ENCODE results near the gene AGTPBP1. TPM values are rescaled to one million over a fixed set of nuclear protein-coding genes. Genes with fewer than 3 reads are reported as not detected.

Gene AGTPBP1
- total and polyA plus RNA-seq, 9 of the 15 experiments (the other 6 are each of a cell fraction or from before 2014, with no cell fraction given) = 1.4 to 7.9 (median 4.6) TPM

- TF ChIP-seq ZNF518B (CRISPR knock-in tag; IDR thresholded peaks at IDR 0.05) (no peak), IRF9 (tag; IDR thresholded peaks at IDR 0.05) (no peak), BCOR (IDR thresholded peaks at IDR 0.05) (no peak)
Observed at GRCh38 chr9:85738509-85738908, 3.2 kb downstream of the AGTPBP1 start (continued).

- no peaks in the 10 kb centered on the region for H3K9me1 ChIP-seq (ENCODE audit: control insufficient read depth, insufficient read depth, low read length)
- DNase-seq (ENCODE audit: extremely low read depth in 1 of 4, low spot score in 3 of 4) = no peak
- no peak for ATAC-seq
- no peaks in the 10 kb centered on the region for H3K36me3 ChIP-seq (ENCODE audit: control insufficient read depth, insufficient read depth, low read length)
- no peak overlapping the region for H2AFZ ChIP-seq (ENCODE audit: low read depth, low read length)
- TF ChIP-seq SP1 (CRISPR knock-in tag; IDR thresholded peaks at IDR 0.05) (no peak), FOXJ3 (CRISPR knock-in tag; IDR thresholded peaks at IDR 0.05) (no peak), UBTF (IDR thresholded peaks at IDR 0.05; ENCODE audit: borderline replicate concordance in 1 of 2, low read depth in 2 of 2, low read length in 2 of 2) (no peak), SMAD3 (CRISPR knock-in tag; conservative IDR thresholded peaks at IDR 0.05) (no peak)
- peaks cover 6% of the 10 kb centered on the region; the same call in 2 of the 3 replicates for H3K79me2 ChIP-seq (ENCODE audit: control insufficient read depth, insufficient read depth, low read length)
- CTCF ChIA-PET (ENCODE audit: low intra/inter-chr PET ratio) = no interaction called here
- H3K27me3 ChIP-seq (ENCODE audit: control insufficient read depth in 2 of 2, insufficient read depth in 2 of 2, low read length in 2 of 2) = no peaks in the 10 kb centered on the region
- no peaks in the 10 kb centered on the region for H4K20me1 ChIP-seq (replicated peaks; ENCODE audit: control insufficient read depth, insufficient read depth, low read length)
- H3K4me3 ChIP-seq = no peak overlapping the region
- no peak overlapping the region for H3K27ac ChIP-seq (ENCODE audit: extremely low read depth, low read depth, low read length)
- 38% methylated on average over 3 of the region's 3 CpGs for WGBS (ENCODE audit: insufficient coverage, low coverage, missing lambda C conversion rate)
- peaks cover 0 to 7% of the 10 kb centered on the region in 2 experiments; a peak in 2 of 5 replicates for H3K4me1 ChIP-seq (replicated peaks in 1 of 2; ENCODE audit: control insufficient read depth in 2 of 2, insufficient read depth in 2 of 2, low read length in 2 of 2)
- H3K9me3 ChIP-seq (replicated peaks; ENCODE audit: control insufficient read depth, insufficient read depth, low read depth, low read length) = no peaks in the 10 kb centered on the region
- POLR2A ChIA-PET = no interaction called here
- in situ Hi-C loops (cut with MboI) (no loop called here), intact Hi-C loops (cut with micrococcal nuclease) (no loop called here)
- H3K9ac ChIP-seq (ENCODE audit: insufficient read depth in 1 of 2, low read depth in 2 of 2, low read length in 2 of 2) = no peak overlapping the region
- no TSS peak for BruUV-seq (replicated peaks)
- no peak for FAIRE-seq
- H3K4me2 ChIP-seq (ENCODE audit: insufficient read depth, low read length) = no peak overlapping the region
Observed at GRCh38 chr9:85737671-85738070, 4.1 kb downstream of the AGTPBP1 start.

Measured in K562 (cell line).